ENCODE measurements around the gene USE1. TPM values are rescaled to one million over a fixed set of nuclear protein-coding genes. Genes with fewer than 3 reads are reported as not detected.

Gene USE1
- total RNA-seq, 1 experiment from 2014 or later: 26.2 TPM

DNA sequence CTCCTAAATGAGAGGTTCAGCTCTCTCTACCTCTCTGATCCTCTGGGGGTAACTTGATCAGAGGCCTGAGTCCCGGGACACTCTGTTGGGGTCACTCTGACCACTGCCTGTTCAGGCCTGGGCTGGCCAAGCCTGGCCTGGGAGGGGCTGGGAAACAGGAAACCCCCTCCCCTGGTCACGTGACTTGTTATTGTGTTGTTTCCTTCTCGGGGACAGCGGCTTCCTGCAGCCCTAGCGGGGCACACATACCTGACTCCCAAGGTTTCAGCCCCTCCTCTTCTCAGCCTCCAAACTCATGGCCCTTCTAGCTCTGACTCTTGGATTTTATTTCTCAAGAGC is 49.5 kb downstream of the USE1 start, which contains the start of gene USHBP1:
Gene USHBP1, minus strand, starts transcription at position 105 of the 339 bp plus-strand sequence. CDS start 446 bp downstream, outside the sequence.
- no peak for DNase-seq (ENCODE audit: low read depth, low spot score)
- POLR2A ChIA-PET: no interaction called here
- in situ Hi-C loops (cut with HindIII; ENCODE audit: low pct_unique_long_range_greater_than_20kb, low sequenced_read_pairs) (no loop called here), intact Hi-C loops (cut with micrococcal nuclease; ENCODE audit: unreplicated experiment) (no loop called here)
- no peak for ATAC-seq
- CTCF ChIA-PET: no interaction called here
- Histone ChIP-seq H3K9me3 (ENCODE audit: control insufficient read depth, insufficient read depth, low read depth, low read length) (no peaks in the 10 kb centered on the region), H3K4me3 (ENCODE audit: low read depth in 2 of 2, low read length in 2 of 2) (no peak within 1 kb of the TSS), H3K4me1 (ENCODE audit: control insufficient read depth, insufficient read depth, low read length) (no peaks in the 10 kb centered on the region), H3K27ac (ENCODE audit: low read length) (no peak within 1 kb of the TSS), H3K27me3 (ENCODE audit: control insufficient read depth, insufficient read depth, low read length) (no peaks in the 10 kb centered on the region), H3K36me3 (ENCODE audit: control insufficient read depth, insufficient read depth, low read length) (peaks cover 4% of the 10 kb centered on the region; the same call in 1 of the 2 replicates)
- no TSS peak for BruUV-seq (replicated peaks)
- TF ChIP-seq SIN3A (IDR thresholded peaks at IDR 0.05; ENCODE audit: borderline replicate concordance, insufficient read depth, low read depth, low read length): no peak
- no peak for TF ChIP-seq POLR2AphosphoS5 (IDR thresholded peaks at IDR 0.05; ENCODE audit: low read depth, low read length)
- TF ChIP-seq TCF7L2 (IDR thresholded peaks at IDR 0.05; ENCODE audit: low read depth, low read length): no peak
- TF ChIP-seq, protein P1, sequence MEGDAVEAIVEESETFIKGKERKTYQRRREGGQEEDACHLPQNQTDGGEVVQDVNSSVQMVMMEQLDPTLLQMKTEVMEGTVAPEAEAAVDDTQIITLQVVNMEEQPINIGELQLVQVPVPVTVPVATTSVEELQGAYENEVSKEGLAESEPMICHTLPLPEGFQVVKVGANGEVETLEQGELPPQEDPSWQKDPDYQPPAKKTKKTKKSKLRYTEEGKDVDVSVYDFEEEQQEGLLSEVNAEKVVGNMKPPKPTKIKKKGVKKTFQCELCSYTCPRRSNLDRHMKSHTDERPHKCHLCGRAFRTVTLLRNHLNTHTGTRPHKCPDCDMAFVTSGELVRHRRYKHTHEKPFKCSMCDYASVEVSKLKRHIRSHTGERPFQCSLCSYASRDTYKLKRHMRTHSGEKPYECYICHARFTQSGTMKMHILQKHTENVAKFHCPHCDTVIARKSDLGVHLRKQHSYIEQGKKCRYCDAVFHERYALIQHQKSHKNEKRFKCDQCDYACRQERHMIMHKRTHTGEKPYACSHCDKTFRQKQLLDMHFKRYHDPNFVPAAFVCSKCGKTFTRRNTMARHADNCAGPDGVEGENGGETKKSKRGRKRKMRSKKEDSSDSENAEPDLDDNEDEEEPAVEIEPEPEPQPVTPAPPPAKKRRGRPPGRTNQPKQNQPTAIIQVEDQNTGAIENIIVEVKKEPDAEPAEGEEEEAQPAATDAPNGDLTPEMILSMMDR (IDR thresholded peaks at IDR 0.05): no peak
- TF ChIP-seq, protein P2, sequence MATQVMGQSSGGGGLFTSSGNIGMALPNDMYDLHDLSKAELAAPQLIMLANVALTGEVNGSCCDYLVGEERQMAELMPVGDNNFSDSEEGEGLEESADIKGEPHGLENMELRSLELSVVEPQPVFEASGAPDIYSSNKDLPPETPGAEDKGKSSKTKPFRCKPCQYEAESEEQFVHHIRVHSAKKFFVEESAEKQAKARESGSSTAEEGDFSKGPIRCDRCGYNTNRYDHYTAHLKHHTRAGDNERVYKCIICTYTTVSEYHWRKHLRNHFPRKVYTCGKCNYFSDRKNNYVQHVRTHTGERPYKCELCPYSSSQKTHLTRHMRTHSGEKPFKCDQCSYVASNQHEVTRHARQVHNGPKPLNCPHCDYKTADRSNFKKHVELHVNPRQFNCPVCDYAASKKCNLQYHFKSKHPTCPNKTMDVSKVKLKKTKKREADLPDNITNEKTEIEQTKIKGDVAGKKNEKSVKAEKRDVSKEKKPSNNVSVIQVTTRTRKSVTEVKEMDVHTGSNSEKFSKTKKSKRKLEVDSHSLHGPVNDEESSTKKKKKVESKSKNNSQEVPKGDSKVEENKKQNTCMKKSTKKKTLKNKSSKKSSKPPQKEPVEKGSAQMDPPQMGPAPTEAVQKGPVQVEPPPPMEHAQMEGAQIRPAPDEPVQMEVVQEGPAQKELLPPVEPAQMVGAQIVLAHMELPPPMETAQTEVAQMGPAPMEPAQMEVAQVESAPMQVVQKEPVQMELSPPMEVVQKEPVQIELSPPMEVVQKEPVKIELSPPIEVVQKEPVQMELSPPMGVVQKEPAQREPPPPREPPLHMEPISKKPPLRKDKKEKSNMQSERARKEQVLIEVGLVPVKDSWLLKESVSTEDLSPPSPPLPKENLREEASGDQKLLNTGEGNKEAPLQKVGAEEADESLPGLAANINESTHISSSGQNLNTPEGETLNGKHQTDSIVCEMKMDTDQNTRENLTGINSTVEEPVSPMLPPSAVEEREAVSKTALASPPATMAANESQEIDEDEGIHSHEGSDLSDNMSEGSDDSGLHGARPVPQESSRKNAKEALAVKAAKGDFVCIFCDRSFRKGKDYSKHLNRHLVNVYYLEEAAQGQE (IDR thresholded peaks at IDR 0.05; ENCODE audit: insufficient read depth in 1 of 2, low read depth in 2 of 2, low read length in 1 of 2): no peak

DNA sequence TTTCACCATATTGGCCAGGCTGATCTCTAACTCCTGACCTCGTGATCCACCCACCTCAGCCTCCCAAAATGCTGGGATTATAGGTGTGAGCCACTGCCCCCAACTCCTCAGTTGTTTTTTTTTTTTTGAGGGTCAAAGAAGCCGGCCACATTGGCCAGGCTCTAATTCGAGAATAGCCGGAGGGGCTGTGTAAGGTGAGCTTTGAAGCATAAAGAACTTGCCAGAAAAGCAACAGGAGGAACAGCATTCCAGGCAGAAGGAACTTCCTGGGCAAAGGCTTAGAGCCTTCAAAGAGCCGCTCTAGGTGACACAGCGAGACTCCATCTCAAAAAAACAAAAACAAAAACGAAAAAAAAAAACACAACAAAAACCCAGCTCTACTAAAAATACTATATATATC is 50.9 kb downstream of the USE1 start:
- Histone ChIP-seq H3K27me3 (ENCODE audit: control insufficient read depth, insufficient read depth, low read length) (no peaks in the 10 kb centered on the region), H3K4me3 (ENCODE audit: low read depth in 2 of 2, low read length in 2 of 2) (no peak overlapping the region), H3K9me3 (ENCODE audit: control insufficient read depth, insufficient read depth, low read depth, low read length) (no peaks in the 10 kb centered on the region), H3K4me1 (ENCODE audit: control insufficient read depth, insufficient read depth, low read length) (no peaks in the 10 kb centered on the region), H3K27ac (ENCODE audit: low read length) (no peak overlapping the region), H3K36me3 (ENCODE audit: control insufficient read depth, insufficient read depth, low read length) (peaks cover 4% of the 10 kb centered on the region; the same call in 1 of the 2 replicates)
- in situ Hi-C loops (cut with HindIII; ENCODE audit: low pct_unique_long_range_greater_than_20kb, low sequenced_read_pairs): no loop called here
- intact Hi-C loops (cut with micrococcal nuclease; ENCODE audit: unreplicated experiment): no loop called here
- CTCF ChIA-PET: interaction anchor here (0.5 kb wide), 1 partner anchor 15 kb away, joined by 10 read pairs; no protein-coding TSS in a partner anchor
- no peak for DNase-seq (ENCODE audit: low read depth, low spot score)
- ATAC-seq: no peak
- TF ChIP-seq, protein P2 (IDR thresholded peaks at IDR 0.05; ENCODE audit: insufficient read depth in 1 of 2, low read depth in 2 of 2, low read length in 1 of 2): no peak
- no TSS peak for BruUV-seq (replicated peaks)
- POLR2A ChIA-PET: no interaction called here

Measured in Panc1 (cell line).